Renal pelvis (tissue), 4 donors: ENCODE measurements around the gene F2R. TPM values are rescaled to one million over a fixed set of nuclear protein-coding genes. Genes with fewer than 3 reads are reported as not detected.
"Not testable (repeated sequence)": the region's sequence is repeated elsewhere in the genome, so short reads cannot be mapped to it uniquely, and the experiment has no call there.

ENCODE experiments used
- DNase-seq: peaks from one replicate; pipeline ENCODE4 v3.0.0-alpha.2; 2013
- polyA plus RNA-seq, 3 donors: library from polyadenylated mRNA; unstranded; fragments of 120-200 nt; gene quantifications; one replicate each; pipeline ENCODE4 v1.2.1, GENCODE V29; 2013; ENCODE audit not compliant: insufficient read length in 3 of 3

F2R gene
- polyA plus RNA-seq, 3 donors: 46.5 to 61.8 (median 57.6) TPM

- DNase-seq: no peak
Measured at GRCh38 chr5:76747706-76748105, 31.8 kb downstream of the F2R start.

GRCh38 chr5:76751291-76751690 lies 35.4 kb downstream of the F2R start:
- DNase-seq: no peak

- no peak for DNase-seq
Measured at GRCh38 chr5:76754668-76755078, 38.7 kb downstream of the F2R start.

GRCh38 chr5:76755779-76756637 lies 40.1 kb downstream of the F2R start:
- no peak for DNase-seq

GRCh38 chr5:76757049-76757448 lies 41.1 kb downstream of the F2R start:
- DNase-seq: no peak

- not testable (repeated sequence) for DNase-seq
Measured at GRCh38 chr5:76761118-76761517, 45.2 kb downstream of the F2R start.

GRCh38 chr5:76762484-76762883 lies 46.6 kb downstream of the F2R start:
- no peak for DNase-seq

GRCh38 chr5:76763136-76763535 lies 47.2 kb downstream of the F2R start:
- no peak for DNase-seq

GRCh38 chr5:76764374-76764773 lies 48.4 kb downstream of the F2R start:
- no peak for DNase-seq

- no peak for DNase-seq
Measured at GRCh38 chr5:76765249-76765648, 49.3 kb downstream of the F2R start.

GRCh38 chr5:76766746-76767145 lies 50.8 kb downstream of the F2R start:
- DNase-seq: no peak

- not testable (repeated sequence) for DNase-seq
Measured at GRCh38 chr5:76771041-76771440, 55.1 kb downstream of the F2R start.

GRCh38 chr5:76771705-76772405 lies 55.9 kb downstream of the F2R start:
- DNase-seq: no peak

GRCh38 chr5:76775921-76776320 lies 60.0 kb downstream of the F2R start:
- DNase-seq: no peak

- no peak for DNase-seq
Measured at GRCh38 chr5:76776391-76776790, 60.5 kb downstream of the F2R start.

GRCh38 chr5:76780616-76781015 lies 64.7 kb downstream of the F2R start:
- DNase-seq: not testable (repeated sequence)

- DNase-seq: no peak
Measured at GRCh38 chr5:76781775-76782174, 65.8 kb downstream of the F2R start.

- no peak for DNase-seq
Measured at GRCh38 chr5:76782444-76782843, 66.5 kb downstream of the F2R start.

Other genes starting within 250 kb of the F2R start
- 1 to 10 TPM in 1 of 3 donors, under 1 TPM in 2; 0.77 to 1.4 (median 0.88) TPM for gene F2RL2, start 92.7 kb upstream of the F2R start, polyA plus RNA-seq
- gene F2RL1, start 102.9 kb downstream of the F2R start, polyA plus RNA-seq: 10 to 100 TPM; 27.8 to 45.2 (median 37.7) TPM
- gene S100Z, start 133.9 kb downstream of the F2R start, polyA plus RNA-seq: under 1 TPM in 2 of 3 donors, not detected in 1; 0.14 to 0.17 TPM
- 10 to 100 TPM; 20.7 to 27.1 (median 25.5) TPM for gene CRHBP, start 236.9 kb downstream of the F2R start, polyA plus RNA-seq